GM18519 (cell line): ENCODE results near the gene RARA.

Source experiments
- ATAC-seq: cut with Tn5 transposase; IDR thresholded peaks from one replicate; pipeline ENCODE4 v1.9.1; 2021; ENCODE audit warnings: mild to moderate bottlenecking, moderate library complexity; ENCODE audit not compliant: unreplicated experiment, low FRiP score

RARA gene

DNA sequence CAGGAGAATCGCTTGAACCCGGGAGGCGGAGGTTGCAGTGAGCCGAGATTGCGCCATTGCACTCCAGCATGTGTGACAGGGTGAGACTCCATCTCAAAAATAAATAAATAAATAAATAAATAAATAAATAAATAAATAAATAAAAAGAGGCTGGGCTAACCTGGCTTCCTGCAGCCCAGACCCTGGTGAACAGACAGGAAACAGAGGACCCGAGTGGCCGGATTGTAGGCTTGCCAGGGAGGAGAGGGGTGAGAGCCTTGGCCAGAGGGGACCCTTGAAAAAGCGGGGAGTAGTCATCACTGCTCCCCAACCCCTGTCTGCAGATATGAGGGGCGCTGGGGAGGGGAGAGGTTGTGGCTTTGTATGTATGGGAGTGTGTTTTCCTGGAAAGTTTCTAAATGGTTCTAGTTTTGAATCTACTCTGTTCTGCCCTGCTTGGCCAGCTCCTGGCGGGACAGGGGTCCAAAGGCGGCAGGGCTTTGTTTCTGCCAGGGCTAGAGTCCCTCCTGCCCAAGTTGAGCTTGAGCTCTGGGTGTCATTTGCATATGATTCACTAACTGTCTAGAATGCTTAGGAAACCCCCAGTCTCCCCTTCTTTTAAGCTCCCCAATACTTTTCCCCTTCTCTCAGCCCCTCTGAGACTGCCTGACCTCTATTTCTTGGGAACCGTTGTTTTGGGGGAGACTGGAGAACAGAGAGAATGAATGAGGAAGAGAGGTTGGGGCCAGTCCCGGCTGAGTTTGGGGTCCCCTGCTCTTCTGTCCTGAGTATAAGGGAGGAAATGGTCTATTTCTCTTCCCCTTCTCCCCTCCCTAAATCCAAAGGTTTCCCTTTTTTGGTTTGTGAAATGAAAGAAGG, 16.4 kb downstream of the RARA start:
- ATAC-seq, result no peak

DNA sequence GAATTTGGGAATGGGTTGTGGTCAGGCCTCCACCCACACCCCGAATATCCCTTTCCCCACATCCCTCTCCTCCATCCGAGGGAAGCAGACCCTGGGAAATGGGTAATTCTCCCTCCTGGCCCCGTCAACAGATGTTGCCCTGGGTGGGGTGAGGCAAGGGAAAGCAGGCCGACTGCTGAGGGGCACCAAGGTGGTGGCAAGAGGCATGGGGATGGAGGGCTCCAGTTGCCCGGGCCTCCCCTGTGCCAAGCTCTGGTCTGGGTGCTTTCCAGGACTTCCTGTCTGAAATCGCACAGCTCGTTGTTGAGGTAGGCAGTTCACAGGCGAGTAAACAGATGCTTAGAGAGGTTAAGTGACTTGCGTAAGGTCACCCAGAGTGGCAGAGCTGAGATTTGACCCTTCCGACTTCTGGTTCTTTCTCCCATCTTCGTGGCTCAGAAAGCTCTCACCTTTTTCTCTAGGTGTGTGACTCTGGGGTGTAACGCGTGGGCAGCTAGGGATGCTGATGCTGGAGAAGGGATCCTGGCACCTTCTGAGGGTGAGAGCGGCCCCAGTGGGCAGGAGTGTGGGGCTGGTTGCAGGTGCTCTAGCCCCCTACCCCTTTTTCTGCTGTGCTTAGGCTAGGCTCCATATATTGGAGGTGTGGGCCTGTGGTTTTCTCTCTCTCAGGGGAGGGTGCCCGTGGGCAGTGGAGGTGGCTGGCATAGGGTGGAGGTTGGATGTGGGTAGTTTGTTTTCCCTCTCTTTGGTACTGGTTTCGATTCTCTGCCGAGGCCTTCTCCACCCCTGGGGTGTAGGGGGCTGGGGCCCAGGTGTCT, 17.2 kb downstream of the RARA start:
- no peak for ATAC-seq

DNA sequence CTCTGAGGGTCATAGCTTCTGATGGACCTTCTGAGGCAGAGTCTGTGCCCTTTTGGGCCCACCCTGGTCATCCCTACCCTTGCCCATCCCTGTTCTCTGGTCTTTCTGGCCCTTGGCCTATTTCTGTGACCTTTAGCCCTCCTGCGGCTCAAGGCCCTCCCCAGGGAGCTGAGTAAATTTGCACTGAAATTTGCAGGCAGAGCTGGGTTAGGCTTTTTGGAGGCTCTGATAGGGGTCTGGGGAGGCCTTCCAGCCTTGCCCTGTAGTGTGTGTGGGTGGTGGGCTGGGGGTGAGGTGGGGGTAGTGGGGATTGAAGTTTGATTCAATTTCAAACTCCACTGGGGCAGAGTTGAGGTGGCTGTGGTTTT, 17.8 kb downstream of the RARA start:
- ATAC-seq, result no peak

DNA sequence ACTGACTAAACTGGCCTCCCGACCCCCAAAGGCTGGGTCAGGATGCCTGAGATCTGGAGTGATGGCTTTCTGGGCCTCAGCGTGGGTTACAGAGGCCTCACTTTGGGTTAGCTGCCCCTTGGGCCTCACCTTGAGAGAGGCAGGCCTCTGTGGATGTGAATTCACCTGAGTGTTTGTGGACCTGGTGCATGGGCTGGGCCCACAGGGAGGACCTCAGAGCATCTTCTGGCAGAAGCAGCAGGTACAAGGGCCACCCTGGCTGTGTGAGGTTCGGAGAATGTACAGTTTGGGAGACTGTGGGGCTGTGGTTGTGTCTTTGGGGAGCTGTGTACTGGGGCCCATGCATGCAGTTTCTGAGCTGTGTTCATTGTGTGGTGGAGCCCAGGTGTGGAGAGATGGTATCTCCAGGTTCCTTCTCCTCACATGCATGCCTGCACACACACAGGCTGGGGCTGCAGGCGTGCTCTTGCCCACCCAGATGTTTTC, 18.3 kb downstream of the RARA start:
- ATAC-seq, result no peak

DNA sequence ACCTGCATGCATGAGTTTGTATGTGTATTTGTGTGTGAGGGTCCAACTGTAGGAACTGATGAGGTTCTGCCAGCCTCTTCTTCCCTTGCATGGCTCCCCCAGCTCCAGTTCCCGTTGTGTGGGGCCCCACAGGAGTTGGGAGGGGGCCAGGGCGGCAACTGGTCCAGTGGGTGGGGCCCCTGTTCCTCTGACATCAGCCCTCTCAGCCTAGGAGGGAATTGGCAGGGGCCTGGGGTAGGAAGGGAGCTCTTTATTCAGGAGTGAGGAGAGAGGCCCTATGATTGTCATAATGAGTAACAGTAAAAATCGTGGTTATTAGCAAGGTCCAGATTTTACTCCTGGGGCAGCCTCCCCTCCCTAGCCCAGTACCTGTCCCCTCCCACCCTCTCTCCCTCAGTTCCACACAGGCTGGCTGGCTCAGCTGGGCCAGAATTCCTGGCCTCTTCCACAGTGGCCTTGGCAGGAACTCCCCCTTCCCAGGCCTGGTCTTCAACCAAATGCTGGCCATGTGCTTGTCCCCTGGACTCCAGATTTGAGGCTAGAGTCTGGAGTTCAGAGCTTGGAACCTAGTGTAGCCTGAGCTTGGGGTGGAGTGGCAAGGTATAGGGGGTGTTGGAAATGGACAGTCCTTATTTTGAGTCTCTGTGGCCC, 18.9 kb downstream of the RARA start:
- no peak for ATAC-seq

DNA sequence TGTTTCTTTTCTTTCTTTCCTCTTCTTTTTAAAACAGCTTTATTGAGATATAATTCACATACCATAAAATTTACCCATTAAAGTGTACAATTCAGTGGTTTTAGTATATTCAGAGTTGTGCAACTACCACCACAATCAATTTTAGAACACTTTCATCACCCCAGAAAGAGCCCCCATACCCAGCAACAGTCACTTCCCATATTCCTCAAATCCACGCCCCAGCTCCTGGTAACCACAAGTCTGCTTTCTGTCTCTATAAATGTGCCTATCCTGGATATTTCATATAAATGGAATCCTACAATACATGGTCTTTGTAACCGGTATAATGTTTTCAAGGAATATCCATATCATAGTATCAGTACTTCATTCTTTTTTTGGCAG, 19.4 kb downstream of the RARA start:
- ATAC-seq, result no peak

DNA sequence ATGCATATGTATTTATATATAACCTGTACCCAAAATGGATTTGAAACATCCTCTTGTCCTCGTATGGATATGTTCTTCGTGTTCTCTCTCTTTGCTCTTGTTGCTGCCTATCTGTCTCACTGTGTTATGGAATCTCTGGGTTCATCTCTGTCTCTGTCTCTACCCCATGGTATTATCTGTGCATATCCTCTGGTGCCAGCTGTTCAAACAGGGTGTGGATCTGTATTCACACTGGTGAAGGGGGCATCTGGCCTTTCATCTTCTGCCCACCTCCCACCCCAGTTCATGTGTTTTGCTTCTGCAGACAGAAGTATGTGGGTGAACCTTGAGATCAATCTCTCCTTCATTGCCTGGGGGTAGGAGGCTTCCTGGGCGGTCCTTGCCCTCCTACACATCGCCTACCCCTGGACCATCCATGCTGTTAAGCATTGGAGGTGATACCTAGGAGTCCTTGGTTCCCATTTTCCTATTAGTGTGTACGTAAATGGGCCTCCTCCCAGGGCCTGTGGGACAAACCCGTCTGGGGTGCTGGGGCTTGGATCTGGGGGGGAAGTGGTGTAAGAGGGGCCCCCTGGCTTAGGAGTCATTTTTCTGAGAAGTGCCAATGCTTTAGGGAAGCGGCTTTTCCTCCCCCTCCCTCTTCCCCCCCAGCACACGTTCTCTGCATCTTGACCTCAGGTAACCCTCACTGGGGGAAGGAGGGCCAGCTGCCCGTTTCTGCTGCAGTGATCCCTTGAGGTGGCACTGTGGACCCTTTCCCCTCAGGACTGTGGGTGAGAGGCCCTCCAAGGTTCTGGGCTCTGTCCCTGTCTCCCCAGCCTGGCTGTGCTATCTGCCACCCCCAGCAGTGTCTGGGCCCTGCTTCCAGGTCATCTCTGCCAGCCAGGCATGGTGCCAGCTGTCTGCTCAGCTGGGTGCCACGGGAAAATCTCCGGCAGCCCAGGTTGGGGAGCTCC, 21.1 kb downstream of the RARA start:
- no peak for ATAC-seq

DNA sequence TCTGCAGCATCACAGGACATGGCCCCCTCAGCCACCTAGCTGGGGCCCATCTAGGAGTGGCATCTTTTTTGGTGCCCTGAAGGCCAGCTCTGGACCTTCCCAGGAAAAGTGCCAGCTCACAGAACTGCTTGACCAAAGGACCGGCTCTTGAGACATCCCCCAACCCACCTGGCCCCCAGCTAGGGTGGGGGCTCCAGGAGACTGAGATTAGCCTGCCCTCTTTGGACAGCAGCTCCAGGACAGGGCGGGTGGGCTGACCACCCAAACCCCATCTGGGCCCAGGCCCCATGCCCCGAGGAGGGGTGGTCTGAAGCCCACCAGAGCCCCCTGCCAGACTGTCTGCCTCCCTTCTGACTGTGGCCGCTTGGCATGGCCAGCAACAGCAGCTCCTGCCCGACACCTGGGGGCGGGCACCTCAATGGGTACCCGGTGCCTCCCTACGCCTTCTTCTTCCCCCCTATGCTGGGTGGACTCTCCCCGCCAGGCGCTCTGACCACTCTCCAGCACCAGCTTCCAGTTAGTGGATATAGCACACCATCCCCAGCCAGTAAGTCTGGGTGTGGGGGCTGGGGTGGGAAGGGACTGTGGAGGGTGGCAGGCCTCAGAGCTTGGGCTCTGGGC, 22.0 kb downstream of the RARA start:
- ATAC-seq, result no peak

DNA sequence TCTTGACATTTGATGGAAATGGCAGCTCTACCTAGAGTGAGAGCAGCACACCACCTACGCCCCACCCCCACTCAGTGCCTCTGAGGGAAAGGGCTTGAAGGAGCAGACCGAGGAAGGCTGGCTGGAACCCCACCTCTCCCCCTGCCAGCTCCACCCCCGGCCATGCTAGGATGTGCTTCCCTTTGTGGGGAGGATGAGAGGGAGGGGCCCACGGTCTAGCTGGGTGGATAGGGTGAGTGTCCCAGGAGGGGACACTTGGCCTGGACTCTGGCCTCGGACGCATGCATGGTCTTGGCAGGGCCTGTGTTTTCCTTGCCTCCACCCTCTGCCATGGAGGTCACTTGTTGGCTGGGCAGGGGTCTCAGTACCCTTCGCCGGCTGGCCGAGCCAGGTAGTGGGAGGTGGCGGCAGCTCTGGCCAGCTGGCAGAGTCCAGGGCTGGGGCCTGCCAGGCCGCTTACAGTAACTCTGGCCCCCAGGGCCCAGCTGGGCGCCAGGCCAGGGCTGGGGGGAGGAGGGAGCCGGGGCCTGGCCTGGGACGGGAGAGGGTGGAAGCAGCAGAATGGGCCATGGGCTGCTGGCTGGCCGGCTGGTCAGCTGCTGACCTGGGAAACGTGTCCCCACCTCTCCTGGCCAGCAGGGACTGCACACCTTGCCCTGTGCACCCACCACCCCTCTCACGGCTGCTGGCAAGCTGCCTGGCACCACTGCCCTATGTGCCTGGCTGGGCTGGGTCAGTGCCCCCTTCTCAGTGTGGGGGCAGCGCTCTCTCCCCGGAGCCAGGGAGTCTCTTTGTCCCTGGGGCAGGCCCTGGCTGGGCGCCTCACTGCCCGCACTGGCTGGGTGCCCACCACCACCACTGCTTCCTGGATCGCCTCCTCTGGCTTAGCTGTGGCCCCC, 23.0 kb downstream of the RARA start:
- ATAC-seq, result no peak

DNA sequence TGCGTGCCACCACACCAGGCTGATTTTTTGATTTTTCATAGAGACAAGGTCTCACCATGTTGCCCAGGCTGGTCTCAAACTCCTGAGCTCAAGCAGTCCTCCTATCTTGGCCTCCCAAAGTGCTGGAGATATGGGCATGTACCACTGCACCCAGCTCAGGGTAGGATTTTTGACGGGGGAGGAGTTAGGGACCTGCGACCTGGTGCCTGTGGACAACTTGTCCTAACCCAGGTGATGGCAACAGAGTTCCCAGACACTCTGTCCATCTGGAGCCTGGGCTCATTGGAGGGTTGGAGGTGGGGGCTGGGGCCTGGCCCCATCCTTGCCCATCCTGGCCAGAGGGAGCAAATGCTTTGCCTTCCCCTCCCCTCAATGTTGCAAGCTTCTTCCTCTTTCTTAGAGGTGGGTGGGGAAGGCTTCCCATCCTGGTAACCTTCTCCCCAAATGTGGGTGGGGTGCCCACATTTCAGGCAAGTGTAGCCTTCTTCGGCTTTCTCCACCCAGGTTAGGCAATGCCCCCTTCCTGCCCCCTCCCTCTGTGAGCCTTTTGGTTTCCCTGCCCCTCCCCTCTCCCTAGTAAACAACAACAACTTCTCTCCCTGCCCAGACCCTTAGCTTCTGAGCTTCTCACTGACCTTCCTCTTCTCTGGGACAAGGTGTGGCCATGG, 24.9 kb downstream of the RARA start:
- ATAC-seq, result no peak

DNA sequence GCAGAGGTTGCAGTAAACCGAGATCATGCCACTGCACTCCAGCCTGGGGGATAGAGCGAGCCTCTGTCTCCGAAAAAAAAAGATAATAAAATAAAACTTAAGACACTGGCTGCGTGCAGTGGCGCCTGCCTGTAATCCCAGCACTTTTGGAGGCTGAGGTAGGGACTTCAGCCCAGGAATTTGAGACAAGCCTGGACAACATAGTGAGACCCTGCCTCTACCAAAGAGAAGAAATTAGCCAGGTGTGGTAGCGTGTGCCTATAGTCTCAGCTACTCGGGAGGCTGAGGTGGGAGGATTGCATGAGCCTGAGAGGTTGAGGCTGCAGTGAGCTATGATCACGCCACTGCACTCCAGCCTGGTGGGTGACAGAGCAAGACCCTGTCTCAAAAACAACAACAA, 26.6 kb downstream of the RARA start:
- ATAC-seq, result no peak

DNA sequence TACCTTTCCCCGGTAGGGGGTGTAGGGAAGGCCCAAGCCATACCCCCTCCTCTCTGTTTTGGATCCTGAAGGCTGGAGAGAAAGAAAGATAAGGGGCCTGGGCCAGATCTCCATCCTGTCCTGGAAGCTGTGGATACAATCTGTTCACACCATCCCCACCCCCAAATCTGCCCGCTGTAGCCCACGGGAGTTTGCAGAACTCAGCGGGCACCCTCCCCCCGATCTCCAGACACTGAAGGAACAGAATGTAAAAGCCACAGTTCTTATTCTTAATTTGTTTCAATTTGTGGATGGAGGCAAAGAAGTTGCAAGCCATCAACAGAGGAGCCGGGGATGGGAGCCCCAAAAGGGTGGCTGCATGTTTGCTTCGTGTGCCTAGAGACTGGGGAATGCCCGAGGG, 28.4 kb downstream of the RARA start:
- ATAC-seq, result no peak

DNA sequence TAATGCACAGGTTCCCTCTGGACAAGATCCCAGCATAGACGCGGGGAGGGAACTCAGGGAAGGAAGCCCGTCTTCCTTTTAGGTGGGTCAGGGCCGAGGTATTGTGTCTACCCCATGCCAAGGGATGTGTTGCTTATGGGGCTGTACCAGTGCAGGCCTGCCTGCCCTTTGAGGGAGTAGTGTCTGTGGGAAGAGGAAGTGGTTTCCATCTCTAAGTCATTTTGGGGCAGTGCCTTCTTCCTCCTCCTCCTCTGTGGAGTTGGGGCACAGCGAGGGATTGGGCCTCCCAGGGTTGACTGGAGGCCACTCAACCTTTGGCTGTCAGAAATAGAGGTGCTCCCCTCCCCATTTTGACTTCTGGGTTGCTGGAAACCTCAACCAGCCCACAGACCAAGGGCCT, 29.1 kb downstream of the RARA start:
- no peak for ATAC-seq

DNA sequence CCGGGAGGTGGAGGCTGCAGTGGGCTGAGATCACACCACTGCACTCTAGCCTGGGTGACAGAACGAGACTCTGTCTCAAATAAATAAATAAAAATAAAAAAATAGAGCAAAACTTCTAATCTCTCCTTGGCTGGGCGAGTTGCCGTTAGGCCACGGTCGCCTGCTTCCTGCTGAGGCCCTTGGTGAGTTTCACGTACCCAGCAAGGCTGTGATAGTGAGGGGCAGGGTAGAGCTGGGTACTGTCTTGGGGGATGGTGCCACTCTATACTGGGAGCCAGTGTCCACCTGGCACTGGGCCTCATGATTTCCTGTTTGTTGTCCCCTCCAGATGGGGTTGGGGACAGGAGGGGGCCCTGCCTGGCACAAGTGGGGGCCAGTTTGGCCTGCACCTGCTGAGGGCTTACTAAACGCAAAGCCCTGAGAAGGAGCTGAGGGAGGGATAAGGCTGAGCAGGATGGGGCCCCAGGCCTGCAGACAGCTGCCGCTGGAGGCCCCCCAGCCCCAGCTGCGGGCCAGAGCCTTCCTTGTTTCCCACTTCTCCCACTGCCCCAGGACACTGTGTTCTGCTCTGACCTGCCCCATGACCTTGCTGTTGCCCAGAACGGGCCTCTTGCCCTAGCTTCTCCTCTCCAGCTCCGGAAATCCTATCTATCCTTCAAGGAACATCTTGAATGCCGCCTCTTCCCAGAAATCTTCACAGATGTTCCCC, 30.1 kb downstream of the RARA start:
- no peak for ATAC-seq

DNA sequence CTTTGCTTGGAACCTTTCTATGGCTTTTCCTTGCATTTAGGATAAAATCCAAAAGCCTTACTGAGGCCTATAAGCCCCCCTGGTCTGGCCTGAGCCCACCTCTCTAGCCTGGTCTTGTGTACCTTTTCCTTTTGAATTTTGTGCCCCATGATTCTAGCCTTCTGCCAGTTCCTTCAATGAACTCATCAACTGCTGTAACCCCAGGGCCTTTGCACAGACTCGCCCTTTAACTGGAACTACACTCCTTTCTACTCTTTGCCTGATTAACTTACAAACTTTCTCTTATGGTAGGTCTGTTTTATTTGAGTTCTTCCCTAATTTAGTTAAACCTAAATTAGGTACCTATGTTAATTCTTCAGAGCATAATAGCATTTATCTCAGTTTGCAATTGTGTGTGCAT, 31.3 kb downstream of the RARA start:
- no peak for ATAC-seq

DNA sequence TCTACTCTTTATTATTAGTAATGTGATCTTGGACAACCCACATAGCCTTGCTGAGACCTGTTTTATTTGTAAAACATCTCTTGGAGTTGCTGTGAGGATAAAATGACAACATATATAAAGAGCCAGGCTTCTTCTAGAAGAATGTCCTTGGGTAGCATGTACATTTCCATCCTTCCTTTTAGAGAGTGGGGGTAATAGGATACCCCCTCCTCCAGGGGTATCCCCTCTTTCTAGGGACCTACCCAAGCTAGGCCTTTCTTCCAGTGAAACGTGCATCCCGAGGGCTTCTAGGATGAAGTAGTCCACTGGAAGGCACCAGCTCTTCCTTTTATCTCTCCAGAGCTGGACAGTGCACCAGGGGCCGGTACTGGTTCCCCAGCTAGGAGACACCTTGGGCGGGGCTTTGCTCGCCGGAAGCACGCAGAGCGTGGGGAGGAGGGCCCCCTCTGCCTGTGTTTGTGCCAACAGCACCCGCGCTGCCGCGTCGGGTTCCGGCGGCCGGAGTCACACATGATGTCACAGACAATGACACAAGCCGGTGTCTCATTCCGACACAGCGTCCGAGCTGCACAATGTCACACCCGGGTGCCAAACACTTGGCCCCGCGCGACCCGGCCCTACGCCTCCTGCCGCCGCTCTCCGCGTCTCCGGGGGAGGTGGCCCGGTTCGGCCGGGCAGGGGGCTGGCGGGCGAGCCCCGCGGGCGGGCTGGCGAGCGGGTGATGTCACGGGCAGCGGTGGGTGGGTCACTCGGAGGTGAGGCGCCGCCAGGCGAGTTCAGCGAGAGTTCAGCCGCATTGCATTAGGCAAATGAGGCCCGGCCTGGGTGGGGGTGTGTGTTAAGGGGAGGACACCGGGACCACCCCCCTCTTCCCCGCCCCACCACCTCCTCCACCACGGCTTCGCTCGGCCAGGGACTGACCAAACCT, 32.2 kb downstream of the RARA start:
- no peak for ATAC-seq
